HEK293 (cell line): ENCODE results near the gene TMED3.

Experiments used
- CTCF ChIA-PET: fragments of 350-600 bp; formaldehyde crosslinking; extraction: SDS; loops from one replicate; lab custom pipeline; 2021; ENCODE audit warnings: antibody characterized with exemption; lab: Yijun Ruan, JAX
- POLR2A ChIA-PET: fragments of 300-600 bp; formaldehyde crosslinking; extraction: SDS; loops from one replicate; lab custom pipeline; 2020; ENCODE audit warnings: antibody characterized with exemption, inconsistent platforms; lab: Yijun Ruan, JAX
- H3K27ac ChIP-seq: fragments of 200-500 bp; sonication (Bioruptor generic); 2 replicates; pipeline ENCODE4 v1.5.1; 2014; ENCODE audit warnings: low read depth, low read length, control low read depth, inconsistent platforms; ENCODE audit errors: extremely low read depth
- H3K36me3 ChIP-seq, 2 experiments: fragments of 200-500 bp in 1 of 2; sonication (Bioruptor generic) in 1 of 2; 1 replicate in 1 of 2; 2 replicates in 1 of 2; pipeline ENCODE4 v1.5.1; 2014 to 2017; ENCODE audit warnings: inconsistent platforms in 2 of 2, low read length in 2 of 2; ENCODE audit not compliant: control insufficient read depth in 2 of 2, insufficient read depth in 1 of 2
- H3K4me1 ChIP-seq: fragments of 200-500 bp; sonication (Bioruptor generic); 2 replicates; pipeline ENCODE4 v1.5.1; 2014; ENCODE audit warnings: mild to moderate bottlenecking, low read length, inconsistent platforms; ENCODE audit not compliant: control insufficient read depth, insufficient read depth
- H3K4me3 ChIP-seq: 2 replicates; pipeline ENCODE4 v1.5.1; 2011; ENCODE audit warnings: low read depth, mild to moderate bottlenecking, control low read depth, low read length, moderate library complexity
- H3K9me3 ChIP-seq: fragments of 200-500 bp; sonication (Bioruptor generic); 2 replicates; pipeline ENCODE4 v1.5.1; 2014; ENCODE audit warnings: low read depth, low read length, inconsistent platforms; ENCODE audit not compliant: control insufficient read depth, insufficient read depth
- GLIS2 ChIP-seq: fragments of 450-650 bp; formaldehyde crosslinking; IDR thresholded peaks from 2 replicates; pipeline ENCODE4 v1.5.1; 2016; ENCODE audit warnings: missing biosample characterization, missing genetic modification characterization
- HIC1 ChIP-seq: fragments of 450-650 bp; formaldehyde crosslinking; IDR thresholded peaks from 2 replicates; pipeline ENCODE4 v1.5.1; 2016; ENCODE audit warnings: missing biosample characterization, missing genetic modification characterization
- PRDM1 ChIP-seq: fragments of 450-650 bp; formaldehyde crosslinking; IDR thresholded peaks from 2 replicates; pipeline ENCODE4; 2016; ENCODE audit warnings: missing biosample characterization, missing genetic modification characterization
- PRDM4 ChIP-seq: fragments of 450-650 bp; formaldehyde crosslinking; IDR thresholded peaks from 2 replicates; pipeline ENCODE4 v1.5.1; 2017; ENCODE audit warnings: missing biosample characterization, missing genetic modification characterization
- PRDM6 ChIP-seq: fragments of 450-650 bp; formaldehyde crosslinking; IDR thresholded peaks from 2 replicates; pipeline ENCODE4 v1.5.1; 2017; ENCODE audit warnings: missing biosample characterization, missing genetic modification characterization
- SALL2 ChIP-seq: fragments of 450-650 bp; formaldehyde crosslinking; IDR thresholded peaks from 2 replicates; pipeline ENCODE4 v1.5.0; 2017; ENCODE audit warnings: missing biosample characterization, mild to moderate bottlenecking, missing genetic modification characterization, borderline replicate concordance
- SP7 ChIP-seq: fragments of 450-650 bp; formaldehyde crosslinking; IDR thresholded peaks from 2 replicates; pipeline ENCODE4 v1.5.1; 2016; ENCODE audit warnings: missing biosample characterization, missing genetic modification characterization
- ZBTB48 ChIP-seq: fragments of 450-650 bp; formaldehyde crosslinking; IDR thresholded peaks from 2 replicates; pipeline ENCODE4 v1.5.1; 2016; ENCODE audit warnings: missing biosample characterization, missing genetic modification characterization
- ZBTB7A ChIP-seq: fragments of 450-650 bp; formaldehyde crosslinking; IDR thresholded peaks from 2 replicates; pipeline ENCODE4 v1.5.1; 2016; ENCODE audit warnings: low read depth, missing biosample characterization, missing genetic modification characterization
- ZNF449 ChIP-seq: fragments of 450-650 bp; formaldehyde crosslinking; IDR thresholded peaks from 2 replicates; pipeline ENCODE4 v1.5.1; 2017; ENCODE audit warnings: missing biosample characterization, mild to moderate bottlenecking, missing genetic modification characterization, moderate library complexity
- ZNF549 ChIP-seq: fragments of 450-650 bp; IDR thresholded peaks from 2 replicates; pipeline ENCODE4 v1.5.1; 2018; ENCODE audit warnings: missing biosample characterization, missing genetic modification characterization, mild to moderate bottlenecking, inconsistent platforms, moderate library complexity
- ZNF561 ChIP-seq: fragments of 450-650 bp; IDR thresholded peaks from 2 replicates; pipeline ENCODE4 v1.5.1; 2018; ENCODE audit warnings: missing biosample characterization, missing genetic modification characterization, borderline replicate concordance
- ZNF792 ChIP-seq: fragments of 450-650 bp; formaldehyde crosslinking; IDR thresholded peaks from 2 replicates; pipeline ENCODE4 v1.5.1; 2016; ENCODE audit warnings: missing biosample characterization, missing genetic modification characterization
- ZNF843 ChIP-seq: fragments of 450-650 bp; formaldehyde crosslinking; IDR thresholded peaks from 2 replicates; pipeline ENCODE4 v1.5.1; 2016; ENCODE audit warnings: missing biosample characterization, missing genetic modification characterization

TMED3 gene

GRCh38 chr15:79261836-79262235 is 49.1 kb upstream of the TMED3 start:
- H3K9me3 ChIP-seq = no peaks in the 10 kb centered on the region
- H3K36me3 ChIP-seq = no peaks in the 10 kb centered on the region
- ChIA-PET CTCF (interaction anchor here (0.7 to 1.4 kb wide), 2 partner anchors 33 to 77 kb away, joined by 4 read pairs; no protein-coding TSS in a partner anchor), POLR2A (no interaction called here)
- H3K4me3 ChIP-seq = no peak overlapping the region
- no peak overlapping the region for H3K27ac ChIP-seq
- H3K4me1 ChIP-seq = no peaks in the 10 kb centered on the region
- TF ChIP-seq ZNF792 (tag by site-specific recombination) = no peak
- TF ChIP-seq ZNF843 (tag by site-specific recombination) = no peak
- no peak for TF ChIP-seq SP7 (tag by site-specific recombination)
- TF ChIP-seq ZNF549 (tag by site-specific recombination) = no peak
- no peak for TF ChIP-seq ZNF449 (tag by site-specific recombination)
- TF ChIP-seq HIC1 (tag by site-specific recombination) = no peak
- no peak for TF ChIP-seq ZBTB7A (tag by site-specific recombination)
- no peak for TF ChIP-seq SALL2 (tag by site-specific recombination)
- TF ChIP-seq ZNF561 (tag by site-specific recombination) = no peak
- no peak for TF ChIP-seq ZBTB48 (tag by site-specific recombination)
- TF ChIP-seq GLIS2 (tag by site-specific recombination) = no peak

GRCh38 chr15:79265167-79265566 is 45.7 kb upstream of the TMED3 start:
- H3K27ac ChIP-seq = no peak overlapping the region
- H3K9me3 ChIP-seq = no peaks in the 10 kb centered on the region
- H3K36me3 ChIP-seq = no peaks in the 10 kb centered on the region
- POLR2A ChIA-PET = no interaction called here
- CTCF ChIA-PET = interaction anchor here (0.5 kb wide), 2 partner anchors 59 to 74 kb away, joined by 3 read pairs; no protein-coding TSS in a partner anchor
- no peaks in the 10 kb centered on the region for H3K4me1 ChIP-seq
- TF ChIP-seq PRDM4 (tag by site-specific recombination) (no peak), PRDM6 (no peak), PRDM1 (tag by site-specific recombination) (0 out of 2 replicates have a peak, but pooled peaks have one; percentile 13)
- H3K4me3 ChIP-seq = no peak overlapping the region
